ENCODE measurements around the gene HPCA.

The HPCA gene

DNA sequence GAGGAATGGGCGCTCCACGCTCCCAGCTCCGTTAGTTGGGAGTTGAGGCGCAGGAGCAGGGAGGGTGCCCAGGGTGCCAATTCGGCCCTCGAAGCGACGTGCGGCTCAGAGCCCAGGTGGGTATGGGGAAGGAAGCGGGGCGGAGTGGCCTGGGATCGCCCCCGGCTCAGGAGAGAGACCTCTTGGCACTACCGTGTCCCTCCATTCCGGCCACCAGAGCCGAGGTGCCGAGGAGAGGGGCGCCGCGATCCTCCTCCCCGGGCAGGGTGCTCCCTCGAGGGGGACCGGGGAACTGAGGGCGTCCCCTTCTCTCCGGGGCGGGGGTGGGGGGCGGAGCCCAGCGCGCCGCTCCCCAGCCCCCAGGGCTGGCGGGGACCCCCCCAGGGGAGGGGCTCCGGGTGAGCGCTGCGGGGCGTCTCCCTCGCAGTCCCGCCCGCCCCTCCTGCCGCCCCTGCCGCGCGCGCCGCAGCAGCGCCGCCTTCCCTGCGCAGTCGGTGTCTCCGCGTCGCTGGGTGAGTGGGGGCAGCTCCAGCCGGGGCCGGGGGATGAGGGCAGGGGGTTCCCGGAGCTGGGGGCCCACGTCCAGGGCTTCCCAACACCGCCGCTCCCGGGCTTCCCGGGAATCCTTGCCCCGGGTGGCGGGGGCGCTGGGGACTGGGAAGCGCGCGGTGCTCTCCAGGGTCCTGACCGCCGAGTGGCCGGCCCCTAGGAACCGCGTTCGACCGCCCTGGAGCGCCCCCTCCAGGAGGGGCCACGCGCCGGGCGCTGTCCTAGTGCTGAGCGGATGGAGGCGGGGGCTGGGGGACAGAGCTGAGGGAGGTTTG is at the start of gene HPCA:
HPCA (plus strand) TSS at position 488 of the 824 bp plus-strand sequence. CDS start 2,408 bp downstream, outside the sequence.
- no peak for DNase-seq

DNA sequence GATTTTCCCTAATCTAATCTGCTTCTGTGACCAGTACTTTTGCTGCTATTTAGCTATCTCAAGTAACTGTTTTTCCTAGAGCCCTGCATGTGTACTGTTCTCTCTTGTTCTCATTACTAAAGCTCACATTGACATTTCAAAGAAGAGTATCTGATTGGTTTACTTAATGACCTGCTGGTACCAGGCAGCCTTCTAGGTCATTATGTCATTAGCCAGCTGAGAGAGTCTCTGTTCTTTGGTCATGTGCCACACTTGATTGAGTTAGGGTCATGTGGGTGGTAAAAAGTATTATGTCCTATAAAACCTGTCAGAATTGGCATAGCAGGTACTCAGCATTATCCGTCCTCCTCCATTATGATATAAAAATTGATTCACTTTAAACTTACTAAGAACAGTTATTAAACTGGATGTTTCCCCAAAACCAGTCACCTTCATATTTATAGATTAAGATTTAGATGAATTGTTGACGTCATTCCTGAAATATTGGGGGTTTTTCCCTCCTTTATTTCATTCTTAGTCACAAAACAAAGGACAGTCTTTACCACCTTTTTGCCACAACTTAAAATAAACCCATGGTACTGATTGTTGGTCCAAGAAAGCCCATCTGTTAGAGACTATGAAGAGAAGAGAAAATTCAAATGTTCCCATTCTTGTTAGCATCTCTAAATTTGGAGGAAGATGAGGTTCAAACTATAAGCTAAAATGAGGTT is 37.8 kb upstream of the HPCA start:
- DNase-seq = no peak

DNA sequence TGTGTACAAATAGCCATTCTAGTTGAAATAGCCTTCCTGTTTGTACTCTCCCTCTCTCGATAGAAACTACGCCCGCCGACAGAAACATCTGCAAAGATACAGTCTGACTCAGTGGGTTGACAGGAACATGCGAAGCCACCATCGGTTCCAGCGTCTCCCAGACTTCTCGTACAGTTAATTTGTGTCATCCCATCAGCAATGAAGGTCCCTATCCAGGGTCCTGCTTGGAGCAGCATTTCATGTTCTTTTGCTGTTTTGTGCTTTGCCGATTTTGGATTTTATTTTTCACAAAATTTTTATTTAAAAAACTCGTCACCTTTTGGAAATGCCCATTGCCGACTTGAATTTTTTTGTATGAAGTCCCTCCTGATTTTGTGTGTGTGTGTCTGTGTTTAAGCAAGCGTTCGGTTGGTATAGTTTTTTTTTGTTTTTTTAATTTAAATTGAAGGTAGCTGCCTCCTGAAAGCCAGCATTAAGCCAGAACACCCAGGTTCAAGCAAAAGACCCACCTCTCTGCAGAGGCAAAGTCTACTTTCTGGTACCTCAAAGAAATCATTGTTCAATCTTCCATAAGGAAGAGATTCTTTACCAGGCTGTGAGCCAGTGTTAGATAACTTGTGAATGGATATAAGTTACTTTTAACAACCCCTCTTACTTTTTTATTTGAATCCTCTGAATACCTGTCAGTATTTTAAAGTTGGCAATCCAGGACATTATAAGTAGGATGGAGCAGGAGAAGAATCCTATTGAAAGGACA is 30.3 kb upstream of the HPCA start:
- no peak for DNase-seq

DNA sequence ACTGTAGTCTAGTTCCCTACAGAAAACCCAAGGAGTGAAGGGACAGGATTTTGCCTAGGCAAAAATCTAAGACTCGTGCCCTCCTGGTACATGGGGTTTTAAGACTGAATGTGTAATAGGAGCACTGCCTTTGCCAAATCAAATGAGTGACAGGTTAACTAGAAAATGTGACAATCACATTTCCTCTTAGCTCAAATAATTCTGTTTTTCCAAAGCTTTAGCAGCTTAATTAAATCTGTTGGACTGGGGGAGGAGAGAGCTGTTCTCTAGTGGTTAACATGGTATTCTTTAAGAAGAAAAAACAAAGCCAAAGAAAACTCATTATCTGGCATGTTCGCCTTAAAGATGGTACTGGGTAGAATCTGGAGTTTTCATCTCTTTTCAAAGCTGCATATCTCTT is 28.2 kb upstream of the HPCA start:
- no peak for DNase-seq

DNA sequence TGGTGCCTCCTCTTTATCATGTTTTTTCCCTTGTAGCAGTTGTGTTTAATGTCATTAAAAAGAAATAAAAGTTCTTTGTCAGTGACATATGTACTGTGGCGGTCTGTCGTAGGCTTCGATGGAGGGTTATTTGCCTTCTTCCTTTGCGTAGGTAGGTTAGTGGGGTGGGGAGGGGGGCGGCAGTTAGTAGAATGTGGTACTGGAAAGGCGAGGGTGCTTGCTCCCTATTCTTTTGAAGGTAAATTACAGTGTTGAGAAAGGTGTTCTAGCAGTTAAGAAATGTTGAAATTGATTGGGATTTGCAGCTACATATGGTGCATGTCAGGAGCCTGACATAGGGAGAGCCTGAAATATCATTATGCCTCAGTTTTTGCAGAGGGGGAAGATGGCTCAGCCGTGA is 27.5 kb upstream of the HPCA start:
- no peak for DNase-seq

DNA sequence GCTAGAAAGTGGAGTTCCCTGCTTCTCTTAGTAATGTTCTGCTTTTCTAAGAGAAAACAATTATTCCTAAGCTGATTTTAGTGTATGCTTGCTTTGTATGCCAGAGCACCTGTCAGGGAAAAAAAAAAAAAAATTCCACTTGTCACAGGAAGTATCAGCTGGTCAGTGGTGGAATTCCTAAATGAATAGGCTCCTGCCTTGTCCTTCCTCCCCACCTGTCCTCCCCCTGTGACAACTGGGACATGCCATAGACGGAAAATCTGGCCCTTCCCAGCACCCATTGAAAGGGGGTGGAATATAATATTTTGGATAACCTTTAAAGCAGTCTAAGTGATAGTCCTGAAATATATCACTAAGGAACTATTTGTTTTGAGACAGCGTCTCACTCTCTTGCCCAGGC is 26.4 kb upstream of the HPCA start:
- no peak for DNase-seq

DNA sequence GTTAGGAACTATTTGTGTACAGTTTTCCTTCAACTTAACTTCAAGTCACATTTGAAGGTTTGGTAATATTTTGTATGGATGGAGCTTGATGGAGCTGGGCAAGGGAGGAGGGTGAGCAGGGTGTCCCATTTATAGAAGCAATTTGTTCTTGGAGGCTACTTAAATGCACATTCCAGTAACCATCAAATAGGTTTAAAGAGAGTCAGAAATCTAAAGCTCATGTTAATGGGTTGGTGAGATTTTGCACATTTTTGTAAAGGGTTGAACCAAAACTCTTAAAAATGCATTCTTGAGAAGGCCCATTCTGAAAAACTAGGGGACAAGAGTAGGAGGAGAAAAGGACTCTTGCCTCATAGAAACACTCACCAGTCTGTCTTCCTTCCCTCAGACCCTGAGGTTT is 25.7 kb upstream of the HPCA start:
- no peak for DNase-seq

DNA sequence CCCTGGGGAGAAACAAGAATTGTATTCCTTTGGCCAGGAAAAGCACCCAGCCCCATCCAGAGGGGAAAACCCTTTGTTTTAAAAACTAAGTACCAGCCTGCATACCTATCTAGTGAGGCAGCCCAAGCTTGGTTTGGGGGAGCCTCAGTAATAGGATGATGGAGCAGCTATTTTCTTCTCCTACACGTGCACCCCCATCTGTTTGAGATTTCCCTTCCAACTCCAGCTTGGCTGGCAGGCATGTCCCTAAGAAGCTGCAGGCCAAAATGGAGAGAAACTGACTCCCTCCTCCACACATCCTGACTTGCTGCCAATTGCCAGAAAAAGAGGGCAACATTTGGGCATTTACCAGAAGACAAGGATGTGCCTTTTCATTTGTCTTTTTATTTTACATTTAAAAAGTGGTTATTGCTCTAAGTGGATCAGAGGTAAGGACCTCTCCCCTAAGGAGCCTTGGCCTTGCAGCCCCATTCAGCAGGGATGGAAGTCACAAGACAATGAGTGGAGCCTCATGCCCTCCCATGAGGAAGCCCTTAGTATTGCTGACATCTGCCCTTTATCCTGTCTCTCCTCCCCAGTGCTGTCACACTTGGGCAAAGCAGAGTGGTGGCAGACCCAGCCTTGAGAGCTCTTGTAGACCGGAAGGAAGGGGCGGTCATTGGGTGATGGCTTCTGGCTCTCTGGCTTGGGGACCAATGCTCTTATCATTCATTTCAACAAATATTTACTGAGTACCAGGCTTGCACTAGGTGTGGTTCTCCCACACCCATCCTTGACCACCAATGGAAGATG is 24.2 kb upstream of the HPCA start:
- peak; percentile 65 to 77 for DNase-seq

DNA sequence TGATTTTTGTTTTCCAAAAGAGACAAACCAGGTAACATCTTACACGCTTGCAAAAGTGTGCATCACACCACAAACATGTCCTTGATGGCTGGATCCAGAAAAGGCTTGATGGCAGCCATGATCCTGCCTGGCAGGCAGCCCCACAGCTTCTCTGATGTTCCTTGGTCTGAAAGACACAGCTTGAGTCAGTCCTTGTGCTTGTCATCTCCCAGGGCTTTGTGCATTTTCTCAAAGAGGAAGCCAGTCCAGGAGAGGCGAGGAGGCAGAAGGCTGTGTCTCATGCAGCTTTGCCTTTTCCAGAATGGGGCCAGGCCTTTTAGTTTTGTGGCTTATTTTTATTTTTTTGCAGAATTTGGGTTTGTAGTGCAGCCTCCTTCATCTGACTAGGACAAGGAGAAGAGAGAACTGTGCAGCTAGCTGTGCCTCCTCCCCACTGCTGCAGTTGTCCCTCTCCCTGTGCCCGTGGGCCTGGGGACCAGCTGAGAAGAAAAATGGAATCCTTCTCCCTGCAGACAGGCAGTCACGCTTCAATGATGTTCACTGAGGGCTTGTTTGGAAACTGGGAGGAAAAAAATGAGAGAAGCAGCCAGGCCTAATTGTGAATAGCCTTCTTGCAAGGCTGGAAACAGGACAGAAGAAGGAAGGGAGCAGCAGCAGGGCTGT is 22.9 kb upstream of the HPCA start:
- DNase-seq = no peak

DNA sequence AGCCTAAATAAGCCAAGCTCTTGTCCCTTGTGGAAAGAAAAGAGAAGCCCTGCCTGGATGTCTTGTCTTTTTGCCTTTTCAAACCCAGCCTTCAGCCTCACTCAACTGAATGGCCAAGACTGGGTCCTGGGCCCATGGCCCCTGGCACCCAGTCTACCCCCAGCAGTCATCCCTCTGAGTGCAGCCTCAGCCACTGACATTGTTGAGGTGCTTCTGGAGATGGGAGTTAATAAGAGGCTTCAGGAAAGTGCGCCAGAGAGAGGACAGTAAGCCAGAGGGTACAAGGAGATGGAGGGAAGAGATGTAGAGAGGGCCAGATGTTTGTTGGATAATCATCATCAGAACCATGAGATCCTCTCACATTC is 22.4 kb upstream of the HPCA start:
- no peak for DNase-seq

DNA sequence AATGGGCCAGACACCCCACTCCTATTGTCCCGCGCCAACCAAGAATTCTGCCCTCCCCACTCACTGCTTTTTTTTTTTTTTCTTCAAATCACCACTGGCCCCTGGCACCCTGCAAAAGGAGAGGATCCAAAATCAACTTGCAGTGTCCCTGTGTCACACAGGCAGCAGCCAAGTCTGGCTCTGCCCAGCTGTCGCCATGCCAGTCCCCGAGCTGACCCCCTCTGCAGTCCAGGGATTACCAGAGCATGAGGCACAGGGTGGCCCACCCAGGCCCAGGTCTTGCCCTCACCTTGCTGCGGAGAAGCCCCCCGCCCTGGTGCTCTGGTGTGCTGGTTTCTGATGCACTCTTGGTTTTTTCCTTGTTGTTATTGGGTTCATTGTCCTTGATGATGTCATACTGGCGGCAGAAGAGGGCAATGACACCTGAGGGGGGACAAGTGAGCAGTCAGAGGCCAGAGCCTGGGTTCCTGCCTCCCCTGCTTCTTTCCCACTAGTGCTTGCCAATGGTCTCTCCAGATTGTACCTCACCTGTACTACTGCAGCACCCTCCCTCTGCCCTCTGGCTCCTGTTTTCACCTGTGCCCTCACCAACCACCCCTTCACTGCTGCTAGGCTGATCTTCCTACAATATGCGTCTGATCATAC is 21.8 kb upstream of the HPCA start:
- no peak for DNase-seq

DNA sequence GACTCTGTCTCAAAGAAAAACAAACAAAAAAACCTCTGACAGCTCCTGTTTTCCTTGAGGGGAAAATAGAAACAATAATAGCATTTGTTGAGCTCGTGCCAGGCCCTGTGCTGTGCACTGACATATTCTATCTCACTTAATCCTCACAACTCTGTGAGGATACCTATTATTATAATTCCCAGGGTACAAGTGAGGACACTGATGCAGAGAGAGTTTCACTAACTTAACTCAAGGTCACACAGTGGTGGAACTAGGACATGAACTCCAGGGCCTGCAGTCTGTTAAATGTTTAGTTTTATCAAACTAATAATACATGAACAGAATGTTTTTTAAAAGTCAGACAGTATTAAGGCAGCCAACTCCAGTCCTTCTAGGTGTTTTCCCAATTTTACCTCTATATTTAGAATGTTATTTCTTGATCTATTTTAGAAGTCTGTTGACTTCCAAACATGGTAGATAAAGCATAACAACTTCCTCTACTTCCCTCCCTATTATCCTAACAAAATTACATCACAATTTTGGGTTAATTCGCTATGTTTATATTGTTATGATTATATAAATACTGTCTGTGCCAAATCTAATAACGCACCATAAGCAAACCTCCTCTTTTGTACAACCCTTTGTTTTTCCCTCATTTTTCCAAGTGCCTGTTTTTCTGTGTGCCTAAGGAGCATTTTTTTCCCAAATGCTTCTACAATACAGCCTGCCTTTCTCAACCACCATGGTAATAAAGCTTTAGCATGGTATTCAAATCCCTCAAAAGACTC is 20.5 kb upstream of the HPCA start:
- no peak for DNase-seq

DNA sequence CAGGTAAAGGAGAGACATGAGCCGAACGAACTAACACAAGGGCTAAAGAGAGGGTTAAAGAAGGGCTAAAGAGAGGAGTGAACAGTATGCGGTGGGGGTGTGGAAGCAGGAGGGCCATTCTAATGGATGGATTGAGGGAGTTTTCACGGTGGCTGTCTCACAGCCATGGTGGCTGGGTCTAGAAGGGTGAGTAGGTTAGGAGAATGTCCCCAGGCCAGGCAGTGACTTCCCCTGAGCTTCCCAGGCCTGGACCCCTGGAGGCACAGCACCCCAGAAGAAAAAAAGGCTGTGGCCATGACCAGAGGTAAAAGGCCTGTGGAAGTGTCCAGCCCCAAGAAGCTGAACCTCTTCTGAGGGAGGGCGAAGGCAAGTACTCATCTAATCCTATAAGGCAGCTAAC is 19.1 kb upstream of the HPCA start:
- no peak for DNase-seq

DNA sequence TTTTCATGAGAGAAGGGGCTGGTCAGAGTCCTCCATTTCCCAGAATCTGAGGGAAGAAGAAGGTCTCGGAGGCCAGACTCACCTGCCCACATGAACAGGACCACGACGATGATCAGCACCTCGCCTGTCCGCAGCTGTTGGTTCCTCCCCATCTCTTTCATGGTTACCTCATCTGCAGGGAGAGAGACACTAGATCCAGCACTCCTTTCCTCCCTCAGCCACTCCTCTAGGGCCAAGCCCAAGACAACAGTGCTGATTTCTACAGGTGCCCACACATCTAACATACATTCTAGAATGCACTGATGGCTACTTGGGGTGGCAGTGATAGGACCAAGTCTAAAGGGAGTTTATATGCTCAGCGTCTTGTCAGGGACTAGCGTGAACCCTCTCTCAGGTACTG is 18.6 kb upstream of the HPCA start:
- no peak for DNase-seq

DNA sequence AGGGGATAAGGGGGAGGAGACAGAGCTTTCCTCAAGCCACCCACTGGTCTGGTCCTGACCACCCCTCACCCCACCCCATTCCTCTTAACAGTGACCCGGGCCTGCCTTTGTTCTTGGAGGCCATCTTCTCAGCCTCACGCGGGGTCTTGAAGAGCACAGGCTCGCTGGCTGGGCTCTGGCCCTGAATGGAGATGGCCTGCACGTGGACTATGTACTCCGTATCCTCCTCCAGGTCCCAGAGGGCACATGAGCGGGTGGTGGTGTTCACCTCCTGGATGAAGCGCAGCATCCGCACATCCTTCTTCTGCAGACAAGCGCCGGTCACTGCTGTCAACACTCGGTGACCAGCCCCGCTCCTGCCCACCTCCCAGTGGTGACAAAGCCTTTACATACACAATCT is 18.2 kb upstream of the HPCA start:
- DNase-seq = no peak

DNA sequence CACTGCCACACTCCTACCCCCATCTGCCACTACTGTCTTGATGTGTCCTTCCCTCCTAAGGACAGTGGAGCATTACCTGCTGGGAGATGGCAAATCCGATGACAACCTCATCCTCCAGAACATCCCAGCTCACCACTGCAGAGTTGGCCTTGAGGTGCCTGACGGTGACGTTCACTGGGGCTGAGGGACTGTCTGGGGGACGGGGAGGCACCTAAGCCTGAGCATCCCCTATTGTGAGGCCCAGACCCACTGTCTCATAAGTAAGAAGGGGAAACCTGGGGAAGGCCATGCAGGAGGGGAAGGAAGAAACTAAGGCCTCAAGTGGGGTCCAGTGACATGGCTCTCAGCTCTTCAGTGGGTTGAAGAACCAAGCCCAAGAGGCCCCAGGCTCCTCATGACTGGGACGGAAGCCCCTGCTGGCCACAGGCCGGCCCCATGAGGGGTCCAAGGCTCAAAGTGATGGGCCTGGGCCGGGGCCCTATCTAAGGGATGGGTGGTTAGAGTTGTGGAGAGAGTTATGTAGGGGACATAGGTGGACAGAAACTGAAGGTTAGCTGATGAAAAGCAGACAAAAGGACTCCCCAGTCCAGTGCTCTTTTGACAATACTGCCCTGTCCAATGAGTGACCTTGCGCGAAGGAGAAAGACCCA is 17.4 kb upstream of the HPCA start:
- no peak for DNase-seq

DNA sequence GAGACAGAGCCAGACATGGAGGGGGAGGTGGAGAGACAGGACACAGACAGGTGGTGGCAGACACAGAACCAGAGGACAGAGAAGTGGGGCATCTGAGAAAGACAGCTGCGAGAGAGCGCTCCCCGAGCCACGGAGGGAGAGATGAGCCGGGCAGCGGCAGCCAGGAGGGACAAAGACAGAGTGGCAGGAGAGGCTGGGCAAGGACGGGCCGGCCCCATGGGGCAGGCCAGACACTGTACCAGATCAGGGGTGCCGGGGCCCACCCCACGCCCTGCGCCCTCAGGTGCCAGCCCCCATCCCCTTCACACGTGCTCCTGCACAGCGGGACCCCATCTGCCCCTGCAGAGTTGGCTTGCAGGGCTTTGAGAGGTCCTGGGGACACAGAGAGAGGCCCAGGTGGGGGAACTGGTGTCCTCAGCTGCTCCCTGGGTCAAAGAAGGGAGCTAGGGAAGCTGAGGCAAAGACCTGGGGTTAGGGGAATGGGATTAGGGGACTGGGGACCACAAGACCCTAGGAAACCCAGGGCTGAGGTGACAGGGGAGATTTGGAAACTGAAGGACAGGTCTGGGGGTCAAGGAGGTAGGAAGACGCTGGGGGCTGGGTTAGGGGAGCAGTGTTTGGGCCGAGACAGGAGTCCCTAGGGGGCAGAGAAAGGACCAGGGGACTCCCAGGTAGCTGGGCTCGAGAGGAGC is 16.2 kb upstream of the HPCA start:
- DNase-seq = no peak

DNA sequence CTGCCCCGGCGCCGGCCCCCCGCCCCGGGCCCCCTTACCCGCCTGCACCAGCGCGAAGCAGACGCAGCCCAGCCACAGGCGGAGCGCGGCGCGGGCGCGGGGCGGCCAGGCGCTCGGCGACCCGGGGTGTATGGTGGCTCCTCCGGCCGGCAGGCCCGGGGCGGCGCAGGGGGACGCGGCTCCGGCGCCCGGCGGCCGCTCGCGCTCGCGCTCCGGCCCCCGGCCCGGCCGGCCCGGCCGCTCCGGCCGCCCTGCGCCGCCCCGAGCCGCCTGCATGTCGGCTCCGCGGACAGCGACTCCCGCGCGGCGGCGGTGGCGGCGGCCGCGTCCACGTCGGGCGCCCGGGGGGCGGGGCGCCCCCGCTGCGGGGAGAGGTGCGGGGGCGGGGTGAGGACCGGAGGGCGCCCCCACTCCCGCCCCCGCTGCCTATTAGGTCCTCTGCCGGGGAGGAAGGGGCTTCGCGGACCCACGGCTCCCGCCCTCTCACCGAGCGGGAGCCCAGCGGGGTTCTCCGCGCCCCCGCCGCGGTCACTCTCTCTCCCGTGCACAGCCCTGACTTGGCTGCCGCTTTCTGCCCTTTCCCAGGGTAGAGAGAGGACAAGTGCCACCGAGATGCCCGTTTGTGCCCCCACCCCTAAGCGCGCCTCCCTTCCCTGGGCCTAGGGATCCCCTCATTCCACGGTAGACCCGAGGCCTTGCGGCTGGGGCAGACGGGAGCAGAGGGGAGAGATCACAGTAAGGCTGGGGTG is 15.5 kb upstream of the HPCA start, which contains the start of gene FNDC5:
FNDC5 (minus strand) TSS at position 298 of the 749 bp plus-strand sequence.
- DNase-seq = no peak

Measured in cerebellar nuclear complex (tissue), 1 donor.